GM12875 (cell line): ENCODE data around the gene NWD2.

Experiments used
- H3K4me3 ChIP-seq: one replicate; pipeline ENCODE4 v1.5.1; 2011; ENCODE audit warnings: low read depth, low read length, control low read depth
- TF ChIP-seq, protein P1 (sequence below): IDR thresholded peaks from 2 replicates; pipeline ENCODE4 v1.5.1; 2011; ENCODE audit warnings: low read depth, mild to moderate bottlenecking, control low read depth, inconsistent platforms, low read length, moderate library complexity, borderline replicate concordance; ENCODE audit not compliant: insufficient read depth

The NWD2 gene

DNA sequence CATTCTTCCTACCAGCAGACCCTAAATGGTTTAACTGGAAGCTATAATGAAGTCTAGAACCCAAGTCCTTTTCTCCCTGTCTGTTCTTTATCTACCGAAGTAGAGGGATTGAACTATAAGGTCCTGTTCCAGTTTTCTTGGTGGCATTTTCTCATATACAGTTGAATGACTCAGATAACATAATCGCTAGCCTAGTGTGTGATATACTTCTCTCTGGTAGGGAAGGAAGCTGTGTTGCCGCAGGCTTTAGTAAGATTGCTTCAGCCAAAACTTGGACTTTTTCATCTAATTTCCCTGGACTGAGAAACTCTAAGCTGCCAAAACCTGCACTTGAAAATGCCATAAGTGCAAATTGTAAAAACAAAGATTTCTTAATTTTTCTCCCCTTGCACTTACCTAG is 123.4 kb downstream of the NWD2 start:
- no peak overlapping the region for H3K4me3 ChIP-seq
- TF ChIP-seq, protein P1, sequence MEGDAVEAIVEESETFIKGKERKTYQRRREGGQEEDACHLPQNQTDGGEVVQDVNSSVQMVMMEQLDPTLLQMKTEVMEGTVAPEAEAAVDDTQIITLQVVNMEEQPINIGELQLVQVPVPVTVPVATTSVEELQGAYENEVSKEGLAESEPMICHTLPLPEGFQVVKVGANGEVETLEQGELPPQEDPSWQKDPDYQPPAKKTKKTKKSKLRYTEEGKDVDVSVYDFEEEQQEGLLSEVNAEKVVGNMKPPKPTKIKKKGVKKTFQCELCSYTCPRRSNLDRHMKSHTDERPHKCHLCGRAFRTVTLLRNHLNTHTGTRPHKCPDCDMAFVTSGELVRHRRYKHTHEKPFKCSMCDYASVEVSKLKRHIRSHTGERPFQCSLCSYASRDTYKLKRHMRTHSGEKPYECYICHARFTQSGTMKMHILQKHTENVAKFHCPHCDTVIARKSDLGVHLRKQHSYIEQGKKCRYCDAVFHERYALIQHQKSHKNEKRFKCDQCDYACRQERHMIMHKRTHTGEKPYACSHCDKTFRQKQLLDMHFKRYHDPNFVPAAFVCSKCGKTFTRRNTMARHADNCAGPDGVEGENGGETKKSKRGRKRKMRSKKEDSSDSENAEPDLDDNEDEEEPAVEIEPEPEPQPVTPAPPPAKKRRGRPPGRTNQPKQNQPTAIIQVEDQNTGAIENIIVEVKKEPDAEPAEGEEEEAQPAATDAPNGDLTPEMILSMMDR = no peak

DNA sequence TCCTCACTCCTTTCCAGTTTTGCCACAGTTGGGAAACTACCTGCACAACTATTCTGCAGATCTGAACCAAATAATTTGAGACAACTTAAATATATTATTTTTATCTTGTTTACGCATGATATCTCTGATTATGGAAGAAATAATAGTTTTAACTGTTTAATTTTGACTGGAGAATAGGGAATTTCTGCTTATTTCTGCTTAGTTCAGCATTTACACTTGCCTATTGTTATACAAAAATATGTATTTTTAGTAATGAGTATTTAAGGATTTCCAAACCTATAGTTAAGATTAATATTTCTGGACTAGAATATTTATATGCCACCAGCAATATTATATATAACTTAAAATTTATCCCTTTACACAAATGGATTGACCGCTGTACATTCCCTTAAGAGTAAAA is 125.5 kb downstream of the NWD2 start:
- TF ChIP-seq, protein P1 = no peak
- no peak overlapping the region for H3K4me3 ChIP-seq

DNA sequence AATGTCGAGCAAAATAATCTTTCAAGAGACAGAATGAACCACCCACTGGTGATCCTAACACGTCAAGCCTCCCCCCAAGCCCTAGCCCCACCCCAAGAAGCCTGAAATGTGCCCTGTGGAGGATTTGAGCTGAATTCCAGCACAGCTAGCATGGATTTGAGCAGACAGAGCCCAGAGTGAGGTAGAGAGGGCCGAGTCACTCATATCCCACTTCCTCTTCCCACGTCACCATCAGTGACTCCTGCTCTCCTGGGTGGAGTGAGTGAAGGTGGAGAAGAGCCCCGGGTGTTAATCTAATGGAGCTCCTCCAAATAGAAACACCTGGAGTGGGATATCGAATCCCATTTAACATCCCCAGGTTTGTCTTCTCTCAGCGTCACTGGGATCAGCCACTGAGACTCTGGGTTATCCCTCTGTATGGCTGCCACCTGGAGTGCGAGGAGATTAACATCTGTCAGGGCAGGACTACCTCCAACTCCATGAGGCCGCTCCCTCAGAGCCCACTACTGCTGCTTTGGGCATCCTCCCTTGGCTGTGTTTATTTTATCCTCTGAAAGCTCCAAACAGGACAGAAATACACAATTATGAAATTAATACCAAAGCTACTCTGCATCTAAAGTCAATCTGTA is 136.6 kb downstream of the NWD2 start:
- TF ChIP-seq, protein P1 = no peak
- no peak overlapping the region for H3K4me3 ChIP-seq

DNA sequence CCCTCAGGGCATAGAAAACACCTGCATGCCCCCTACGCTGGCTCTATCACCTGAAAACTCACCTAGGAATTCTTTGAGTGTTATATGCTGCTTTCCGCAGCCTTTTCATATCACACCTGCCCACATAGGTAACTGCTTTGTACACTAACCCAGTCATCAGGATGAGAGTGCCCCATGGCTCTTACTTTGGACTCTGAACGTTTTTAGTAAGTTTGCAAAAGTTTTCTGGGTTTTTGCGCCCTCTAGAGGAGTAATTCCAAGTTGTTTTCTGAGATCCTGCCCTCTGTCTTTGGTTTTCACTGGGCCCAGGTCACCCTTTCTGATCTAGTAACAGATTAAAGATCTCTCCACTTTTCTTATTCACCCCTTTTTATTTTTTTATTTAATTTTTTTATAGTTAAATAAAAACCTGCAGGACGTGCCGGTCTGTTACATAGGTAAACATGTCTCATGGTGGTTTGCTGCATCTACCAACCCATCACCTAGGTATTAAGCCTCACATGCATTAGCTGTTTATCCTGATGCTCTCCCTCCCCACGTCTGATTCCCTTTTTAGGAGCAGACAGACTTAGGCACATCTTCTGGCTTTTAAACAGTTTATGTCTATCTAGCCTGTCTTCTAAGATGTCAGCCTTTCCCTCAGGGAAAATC is 139.2 kb downstream of the NWD2 start:
- TF ChIP-seq, protein P1 = peak; percentile 48; the same call in 1 of the 2 replicates
- no peak overlapping the region for H3K4me3 ChIP-seq

DNA sequence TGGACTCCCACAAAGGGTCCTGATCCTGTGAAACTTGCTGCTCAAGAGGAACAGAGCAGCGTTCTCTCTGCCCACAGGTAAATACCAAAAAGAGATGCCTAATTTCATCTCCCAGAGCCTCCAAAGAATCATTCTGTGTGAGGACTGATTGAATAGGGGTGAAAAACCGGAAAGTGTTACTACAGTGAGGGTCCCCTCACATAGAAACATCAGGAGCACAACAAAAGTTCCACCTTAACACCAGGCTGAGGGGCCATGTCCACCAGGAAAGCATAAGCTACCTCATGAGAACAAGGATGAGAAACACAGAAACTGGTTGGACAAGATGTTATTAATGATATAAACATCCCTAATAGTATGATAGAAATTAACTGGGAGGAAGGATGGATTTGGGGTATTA is 140.9 kb downstream of the NWD2 start:
- no peak overlapping the region for H3K4me3 ChIP-seq
- TF ChIP-seq, protein P1 = no peak

DNA sequence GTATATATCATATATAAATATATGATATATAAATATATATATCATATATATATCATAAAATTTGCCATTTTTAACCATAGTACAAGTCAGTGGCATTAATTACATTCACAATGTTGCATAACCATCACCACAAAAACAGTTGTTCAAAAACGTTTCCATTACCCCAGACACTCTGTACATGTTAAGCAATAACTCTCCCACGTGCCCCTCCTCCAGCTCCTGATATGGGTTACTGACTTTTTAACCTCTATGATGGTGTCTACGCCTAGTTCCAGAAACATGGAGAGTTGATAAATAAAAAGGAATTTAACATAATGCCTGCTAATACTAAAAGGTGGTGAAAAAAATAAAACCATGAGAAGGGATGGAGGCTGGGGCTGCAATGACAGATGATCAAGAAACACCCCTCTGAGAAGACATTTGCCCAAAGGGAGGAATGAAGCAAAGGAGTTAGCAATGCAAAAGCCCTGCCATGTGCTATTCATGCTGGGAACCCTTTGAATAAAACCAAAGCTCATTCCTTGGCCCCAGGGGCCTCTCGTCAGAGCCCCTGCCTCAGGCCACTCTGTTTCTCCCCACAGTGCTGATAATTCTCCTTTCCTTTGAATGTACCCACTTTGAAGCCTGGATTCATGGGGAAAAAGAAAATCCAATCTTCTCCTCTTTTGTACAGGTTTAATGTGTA is 144.3 kb downstream of the NWD2 start:
- no peak overlapping the region for H3K4me3 ChIP-seq
- TF ChIP-seq, protein P1 = no peak
